HG02885 (cell line): Measurements from ENCODE around the gene CFAP161.
"Not testable (repeated sequence)": the region's sequence is repeated elsewhere in the genome, so short reads cannot be mapped to it uniquely, and the experiment has no call there.

Source experiments
- ATAC-seq: cut with Tn5 transposase; IDR thresholded peaks from one replicate; pipeline ENCODE4 v1.9.1; 2021; ENCODE audit warnings: mild to moderate bottlenecking; ENCODE audit not compliant: unreplicated experiment, poor library complexity

Gene CFAP161

GRCh38 chr15:81155375-81156218 lies 21.5 kb downstream of the CFAP161 start:
- ATAC-seq: no peak

- no peak for ATAC-seq
Measured at GRCh38 chr15:81156324-81156723, 22.3 kb downstream of the CFAP161 start.

- ATAC-seq: no peak
Measured at GRCh38 chr15:81157195-81157938, 23.3 kb downstream of the CFAP161 start.

GRCh38 chr15:81157939-81158223 lies 23.8 kb downstream of the CFAP161 start:
- no peak for ATAC-seq

- ATAC-seq: not testable (repeated sequence)
Measured at GRCh38 chr15:81158561-81158960, 24.5 kb downstream of the CFAP161 start.

GRCh38 chr15:81160312-81161159 lies 26.5 kb downstream of the CFAP161 start:
- ATAC-seq: no peak

- no peak for ATAC-seq
Measured at GRCh38 chr15:81161160-81161673, 27.1 kb downstream of the CFAP161 start.

- no peak for ATAC-seq
Measured at GRCh38 chr15:81161851-81162250, 27.8 kb downstream of the CFAP161 start.

- no peak for ATAC-seq
Measured at GRCh38 chr15:81163961-81164800, 30.1 kb downstream of the CFAP161 start.

GRCh38 chr15:81165535-81165934 lies 31.5 kb downstream of the CFAP161 start:
- ATAC-seq: no peak

GRCh38 chr15:81166636-81167305 lies 32.7 kb downstream of the CFAP161 start:
- ATAC-seq: no peak

- ATAC-seq: no peak
Measured at GRCh38 chr15:81168131-81168526, 34.1 kb downstream of the CFAP161 start.

GRCh38 chr15:81168644-81169043 lies 34.6 kb downstream of the CFAP161 start:
- no peak for ATAC-seq

GRCh38 chr15:81170511-81170910 lies 36.4 kb downstream of the CFAP161 start:
- ATAC-seq: no peak

GRCh38 chr15:81171286-81171685 lies 37.2 kb downstream of the CFAP161 start:
- ATAC-seq: no peak

GRCh38 chr15:81174125-81174791 lies 40.2 kb downstream of the CFAP161 start:
- ATAC-seq: no peak

GRCh38 chr15:81174792-81175327 lies 40.8 kb downstream of the CFAP161 start:
- no peak for ATAC-seq

GRCh38 chr15:81175496-81175895 lies 41.4 kb downstream of the CFAP161 start:
- ATAC-seq: no peak
